Measurements from ENCODE around the gene STXBP5.

STXBP5 gene

GRCh38 chr6:147384737-147385710, 180.8 kb downstream of the STXBP5 start:
- no peak for DNase-seq

DNA sequence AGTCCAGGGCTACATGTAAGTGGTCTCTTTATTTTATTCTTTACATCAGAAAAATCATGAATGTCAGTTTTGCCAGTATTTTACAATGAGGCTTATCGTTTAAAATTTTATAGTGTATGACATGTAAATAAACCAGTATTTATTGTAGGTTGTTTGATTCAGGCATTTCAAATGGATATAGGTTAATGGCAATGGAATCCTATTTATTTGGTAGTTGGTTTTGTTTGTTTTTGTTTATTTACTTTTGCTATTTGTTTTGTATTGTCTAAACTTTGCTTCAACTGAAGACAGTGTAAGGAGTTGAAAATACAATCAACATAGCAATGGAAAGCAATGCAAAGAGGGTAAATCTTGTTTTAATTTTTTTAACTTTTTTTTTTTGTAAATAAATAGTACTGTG, 185.2 kb downstream of the STXBP5 start:
- no peak for DNase-seq

DNA sequence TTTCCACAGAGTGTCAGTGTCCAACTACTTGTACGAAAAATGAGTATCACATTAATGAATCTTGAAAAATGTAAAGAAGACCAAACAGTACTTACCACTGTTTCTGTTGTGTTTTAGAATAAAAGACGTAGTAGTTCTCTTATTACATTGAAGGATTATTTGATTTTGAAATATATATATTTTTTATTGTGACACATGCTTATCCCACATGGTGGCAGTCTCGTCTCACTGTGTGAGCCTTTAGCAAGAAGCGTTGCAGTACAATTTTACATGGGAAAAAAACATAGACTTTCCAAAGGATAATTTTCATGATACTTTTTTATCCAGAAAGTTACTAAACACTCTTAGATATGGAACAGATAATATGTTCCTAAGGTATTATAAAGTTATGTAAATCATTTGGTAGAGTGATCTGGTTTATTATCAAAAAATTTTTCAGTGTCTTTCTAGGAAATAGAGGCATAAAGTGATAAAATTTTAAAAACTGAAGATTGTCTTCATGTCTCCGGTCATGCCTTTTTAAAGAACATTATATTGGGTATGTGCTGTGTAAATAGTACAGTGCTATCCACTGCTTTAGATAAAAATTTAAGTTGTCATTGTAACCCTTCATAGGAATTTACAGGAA, 186.8 kb downstream of the STXBP5 start:
- no peak for DNase-seq

DNA sequence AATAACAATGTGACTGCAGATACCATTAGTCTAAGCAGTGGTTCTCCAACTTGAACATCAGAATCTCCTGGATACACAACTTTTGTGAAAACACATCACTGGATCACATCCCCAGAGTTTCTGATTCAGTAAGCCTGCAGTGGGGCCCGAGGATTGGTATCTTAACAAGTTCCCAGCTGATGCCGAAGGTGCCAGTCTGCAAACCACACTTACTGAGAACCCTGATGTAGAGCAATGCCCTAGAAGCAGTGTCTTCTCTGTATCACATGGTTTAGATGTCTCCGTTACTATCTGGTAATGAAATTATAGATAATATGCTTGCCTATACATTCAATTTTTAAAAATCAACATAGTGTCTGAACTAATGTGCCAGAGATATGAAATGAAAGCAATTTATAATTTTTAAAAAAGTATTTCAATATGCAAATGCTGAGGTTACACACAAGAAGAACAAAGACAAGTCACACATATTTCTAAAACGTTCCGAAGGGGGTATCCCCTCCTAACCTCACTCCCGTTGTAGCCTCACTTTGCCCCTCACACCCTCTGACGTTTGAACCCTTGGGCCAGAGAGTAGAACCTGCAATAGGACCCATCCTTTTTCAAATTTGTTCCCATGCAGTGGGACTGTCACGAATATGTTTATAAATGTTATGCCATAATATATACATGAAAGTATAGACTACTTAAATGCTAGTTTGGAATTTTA, 188.9 kb downstream of the STXBP5 start:
- no peak for DNase-seq

GRCh38 chr6:147395158-147395557, 190.9 kb downstream of the STXBP5 start:
- DNase-seq, result no peak

DNA sequence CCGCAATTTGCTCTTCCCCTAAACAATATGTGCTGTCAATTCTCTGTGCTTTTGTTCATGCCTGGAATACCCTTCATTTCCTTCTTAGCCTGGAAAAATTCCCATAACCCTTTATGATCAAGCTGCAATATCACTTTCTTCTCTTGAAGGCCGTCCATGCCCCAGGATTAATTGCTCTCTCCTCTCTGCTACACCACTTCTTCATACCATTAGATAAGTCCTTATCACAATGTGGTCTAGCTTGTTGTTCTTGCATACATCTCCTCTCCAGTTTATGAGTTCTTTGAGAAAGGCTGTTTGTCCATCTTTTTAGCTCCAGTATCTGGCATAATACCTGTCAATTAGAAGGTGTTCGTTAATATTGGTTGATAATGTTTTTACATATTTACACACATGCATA, 193.1 kb downstream of the STXBP5 start:
- no peak for DNase-seq

- DNase-seq, result no peak
These were observed 196.8 kb downstream of the STXBP5 start for GRCh38 chr6:147400968-147401367.

DNA sequence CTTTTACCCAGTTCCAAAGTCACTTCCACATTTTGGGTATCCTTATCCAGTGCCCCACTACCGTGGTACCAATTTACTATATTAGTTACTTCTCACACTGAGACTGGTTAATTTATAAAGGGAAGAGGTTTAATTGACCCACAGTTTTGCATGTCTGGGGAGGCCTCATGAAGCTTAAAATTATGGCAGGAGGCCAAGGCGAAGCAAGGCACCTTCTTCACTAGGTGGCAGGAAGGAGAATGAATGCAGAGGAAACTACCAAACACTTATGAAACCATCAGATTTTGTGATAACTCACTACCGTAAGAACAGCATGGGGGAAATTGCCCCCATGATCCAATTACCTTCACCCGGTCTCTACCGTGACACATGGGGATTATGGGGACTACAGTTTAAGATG, 197.6 kb downstream of the STXBP5 start:
- DNase-seq, result no peak

DNA sequence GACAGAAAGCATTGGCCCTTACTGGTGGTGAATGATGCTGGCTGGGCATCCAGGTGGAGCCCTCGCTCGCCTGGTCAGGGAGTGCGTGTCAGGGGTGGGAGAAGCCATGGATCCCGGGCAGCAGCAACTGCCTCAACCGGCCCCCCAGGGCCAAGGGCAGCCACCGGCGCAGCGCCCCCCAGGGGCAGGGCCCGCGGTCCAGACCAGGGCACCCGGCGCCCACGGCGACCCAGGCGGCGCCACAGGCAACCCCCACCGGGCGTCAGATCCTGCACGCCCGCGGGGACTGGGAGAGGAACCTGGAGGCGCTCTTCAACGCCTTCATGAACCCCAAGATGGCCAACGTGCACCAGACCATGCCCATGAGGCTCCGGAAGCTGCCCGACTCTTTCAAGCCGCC, 202.6 kb downstream of the STXBP5 start:
- no peak for DNase-seq

DNA sequence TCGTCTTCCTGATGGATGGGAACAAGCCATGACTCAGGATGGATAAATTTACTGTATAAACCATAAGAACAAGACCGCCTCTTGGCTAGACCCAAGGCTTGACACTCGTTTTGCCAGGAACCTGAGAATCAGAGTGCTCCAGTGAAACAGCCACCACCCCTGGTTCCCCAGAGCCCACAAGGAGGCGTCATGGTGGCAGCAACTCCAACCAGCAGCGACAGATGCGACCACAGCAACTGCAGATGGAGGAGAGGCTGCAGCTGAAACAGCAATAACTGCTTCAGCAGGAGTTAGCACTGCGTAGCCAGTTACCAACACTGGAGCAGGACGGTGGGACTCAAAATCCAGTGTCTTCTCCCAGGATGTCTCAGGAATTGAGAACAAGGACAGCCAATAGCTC, 203.4 kb downstream of the STXBP5 start:
- no peak for DNase-seq

GRCh38 chr6:147416622-147417021, 212.4 kb downstream of the STXBP5 start:
- DNase-seq, result no peak

- DNase-seq, result no peak
These were observed 213.7 kb downstream of the STXBP5 start for GRCh38 chr6:147417954-147418353.

DNA sequence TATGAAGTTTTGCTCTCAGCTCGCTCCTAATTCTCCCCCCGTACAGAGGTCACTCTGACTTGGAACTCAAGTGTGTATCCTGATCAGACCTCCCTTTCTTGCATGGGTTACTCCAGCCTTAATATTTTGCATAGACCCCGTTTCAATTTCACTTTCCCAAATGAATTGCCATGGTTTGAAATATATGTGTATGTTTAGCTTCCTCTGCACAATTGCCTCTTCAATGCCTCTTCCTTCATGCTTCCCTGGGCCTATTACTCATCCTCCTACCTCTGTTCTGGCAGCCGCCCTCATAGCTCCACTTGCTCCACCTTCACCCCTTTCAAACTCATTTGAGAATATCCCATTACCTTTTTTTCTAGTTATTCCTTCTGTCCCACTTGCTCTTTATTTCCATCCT, 214.3 kb downstream of the STXBP5 start:
- DNase-seq, result no peak

GRCh38 chr6:147421903-147422302, 217.7 kb downstream of the STXBP5 start:
- no peak for DNase-seq

- no peak for DNase-seq
These were observed 218.9 kb downstream of the STXBP5 start for GRCh38 chr6:147423111-147423510.

GRCh38 chr6:147429794-147430193, 225.6 kb downstream of the STXBP5 start:
- DNase-seq, result no peak

- DNase-seq, result no peak
These were observed 226.6 kb downstream of the STXBP5 start for GRCh38 chr6:147430811-147431210.

DNA sequence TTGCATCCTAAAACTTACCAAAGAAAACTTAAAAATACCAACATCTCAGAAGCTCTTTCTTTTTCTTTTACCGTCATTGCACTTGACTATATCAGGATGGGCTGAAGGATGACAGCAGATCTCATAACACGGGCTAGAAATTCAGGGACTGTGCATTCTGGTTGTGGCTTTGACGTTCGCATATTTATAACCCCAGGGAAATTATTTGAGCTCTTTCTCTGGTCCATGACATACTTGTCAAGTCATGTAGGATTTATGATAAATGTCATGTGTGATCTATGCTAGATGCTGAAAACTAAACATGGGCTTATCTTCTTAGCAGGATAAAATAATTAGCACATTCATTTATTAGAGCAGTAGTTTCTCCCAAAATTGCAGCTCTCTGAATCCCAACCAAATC, 229.9 kb downstream of the STXBP5 start:
- DNase-seq, result no peak

- no peak for DNase-seq
These were observed 230.3 kb downstream of the STXBP5 start for GRCh38 chr6:147434516-147434915.

DNA sequence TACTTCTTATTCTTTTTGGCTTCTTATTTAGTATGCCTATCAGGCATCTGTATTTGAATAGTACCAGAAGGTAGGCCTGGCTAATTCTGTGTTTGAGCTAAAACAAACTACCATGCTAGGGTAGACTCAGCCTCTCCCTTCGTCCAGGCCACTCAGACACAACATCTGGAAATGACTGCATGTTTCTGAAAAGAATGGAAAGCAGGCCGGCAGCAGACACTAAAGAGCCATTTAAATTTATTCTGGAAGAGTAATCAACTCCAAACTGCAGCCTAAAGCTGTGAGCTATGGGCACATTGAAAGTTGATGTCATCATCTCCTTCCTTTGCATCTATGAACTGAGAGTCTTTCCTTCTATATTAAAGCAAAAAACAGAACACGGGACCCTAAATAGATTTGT, 233.4 kb downstream of the STXBP5 start:
- DNase-seq, result no peak

GRCh38 chr6:147438758-147439528, 234.7 kb downstream of the STXBP5 start:
- no peak for DNase-seq
